MM.1S (cell line): ENCODE data around the gene TIGD2.

Experiments
- EZH2 ChIP-seq: fragments of 300-600 bp; sonication (generic); optimal IDR thresholded peaks from 2 replicates; pipeline ENCODE3; 2017; ENCODE audit warnings: low read depth, mild to moderate bottlenecking, antibody characterized with exemption, low read length, mixed read lengths
- TF ChIP-seq, protein P1 (sequence below): fragments of 300-600 bp; sonication (generic); IDR thresholded peaks from 2 replicates; pipeline ENCODE4 v1.5.1; 2016; ENCODE audit warnings: antibody characterized with exemption, low read length, mixed read lengths

DNA sequence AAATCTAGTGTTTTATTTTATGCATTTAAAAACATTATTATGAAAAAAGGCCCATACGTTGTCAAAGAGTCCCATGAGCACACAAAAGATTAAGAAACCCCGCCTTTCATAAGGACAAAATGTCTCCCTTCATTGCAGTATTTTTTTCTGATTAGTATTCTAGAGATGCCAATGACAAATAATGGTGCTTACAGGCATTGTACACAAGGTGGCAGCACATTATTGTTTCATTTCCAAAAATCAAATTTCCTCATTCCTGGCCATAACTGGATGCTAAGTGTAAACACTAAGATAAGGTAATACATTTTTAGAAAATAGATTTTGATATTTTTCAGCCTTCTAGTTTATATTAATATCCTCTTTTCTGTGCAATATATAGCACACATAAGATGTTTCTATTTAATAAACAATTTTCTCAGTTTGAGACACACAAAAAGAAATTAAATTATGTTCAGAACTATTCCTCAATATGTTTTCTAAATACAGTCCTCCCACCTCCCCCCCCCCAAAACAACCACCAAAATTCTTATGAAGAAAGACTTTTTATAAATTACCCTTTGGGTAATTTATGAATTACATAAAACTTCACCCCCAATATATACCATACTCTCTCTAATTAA lies 47.7 kb downstream of the TIGD2 start:
- TF ChIP-seq, protein P1, sequence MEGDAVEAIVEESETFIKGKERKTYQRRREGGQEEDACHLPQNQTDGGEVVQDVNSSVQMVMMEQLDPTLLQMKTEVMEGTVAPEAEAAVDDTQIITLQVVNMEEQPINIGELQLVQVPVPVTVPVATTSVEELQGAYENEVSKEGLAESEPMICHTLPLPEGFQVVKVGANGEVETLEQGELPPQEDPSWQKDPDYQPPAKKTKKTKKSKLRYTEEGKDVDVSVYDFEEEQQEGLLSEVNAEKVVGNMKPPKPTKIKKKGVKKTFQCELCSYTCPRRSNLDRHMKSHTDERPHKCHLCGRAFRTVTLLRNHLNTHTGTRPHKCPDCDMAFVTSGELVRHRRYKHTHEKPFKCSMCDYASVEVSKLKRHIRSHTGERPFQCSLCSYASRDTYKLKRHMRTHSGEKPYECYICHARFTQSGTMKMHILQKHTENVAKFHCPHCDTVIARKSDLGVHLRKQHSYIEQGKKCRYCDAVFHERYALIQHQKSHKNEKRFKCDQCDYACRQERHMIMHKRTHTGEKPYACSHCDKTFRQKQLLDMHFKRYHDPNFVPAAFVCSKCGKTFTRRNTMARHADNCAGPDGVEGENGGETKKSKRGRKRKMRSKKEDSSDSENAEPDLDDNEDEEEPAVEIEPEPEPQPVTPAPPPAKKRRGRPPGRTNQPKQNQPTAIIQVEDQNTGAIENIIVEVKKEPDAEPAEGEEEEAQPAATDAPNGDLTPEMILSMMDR, result peak; percentile 75
- TF ChIP-seq EZH2, result no peak
